ENCODE results near the gene CLMP. TPM values are rescaled to one million over a fixed set of nuclear protein-coding genes. Genes with fewer than 3 reads are reported as not detected.

Gene CLMP
- total and polyA plus RNA-seq, 2 experiments from 2014 or later, result 2.1 to 8.4 TPM

DNA sequence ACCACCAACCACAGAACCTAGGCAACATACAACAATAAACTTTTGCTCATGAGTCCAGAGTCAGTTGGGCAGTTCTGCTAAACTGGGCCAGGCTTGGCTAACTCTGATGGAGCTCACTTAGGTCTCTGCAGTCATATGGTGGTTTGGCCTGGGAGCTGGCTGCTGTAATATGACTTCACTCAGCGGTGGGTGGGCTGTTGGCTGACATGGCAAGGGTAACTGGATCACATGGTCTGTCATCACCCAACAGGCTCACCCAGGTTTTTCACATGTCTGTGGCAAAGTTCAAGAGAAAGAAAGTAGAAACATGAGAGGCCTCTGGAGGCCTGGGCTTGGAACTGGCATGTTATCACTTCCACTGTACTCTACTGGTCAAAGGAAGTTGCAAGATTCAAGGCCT is 43.2 kb upstream of the CLMP start:
- Histone ChIP-seq H3K27me3 (no peaks in the 10 kb centered on the region), H3K36me3 (no peaks in the 10 kb centered on the region), H3K9me3 (ENCODE audit: low read depth) (no peaks in the 10 kb centered on the region), H3K4me1 (ENCODE audit: low read depth) (peaks cover 12% of the 10 kb centered on the region), H3K4me3 (no peak overlapping the region), H3K27ac (no peak overlapping the region)
- TF ChIP-seq, protein P1, sequence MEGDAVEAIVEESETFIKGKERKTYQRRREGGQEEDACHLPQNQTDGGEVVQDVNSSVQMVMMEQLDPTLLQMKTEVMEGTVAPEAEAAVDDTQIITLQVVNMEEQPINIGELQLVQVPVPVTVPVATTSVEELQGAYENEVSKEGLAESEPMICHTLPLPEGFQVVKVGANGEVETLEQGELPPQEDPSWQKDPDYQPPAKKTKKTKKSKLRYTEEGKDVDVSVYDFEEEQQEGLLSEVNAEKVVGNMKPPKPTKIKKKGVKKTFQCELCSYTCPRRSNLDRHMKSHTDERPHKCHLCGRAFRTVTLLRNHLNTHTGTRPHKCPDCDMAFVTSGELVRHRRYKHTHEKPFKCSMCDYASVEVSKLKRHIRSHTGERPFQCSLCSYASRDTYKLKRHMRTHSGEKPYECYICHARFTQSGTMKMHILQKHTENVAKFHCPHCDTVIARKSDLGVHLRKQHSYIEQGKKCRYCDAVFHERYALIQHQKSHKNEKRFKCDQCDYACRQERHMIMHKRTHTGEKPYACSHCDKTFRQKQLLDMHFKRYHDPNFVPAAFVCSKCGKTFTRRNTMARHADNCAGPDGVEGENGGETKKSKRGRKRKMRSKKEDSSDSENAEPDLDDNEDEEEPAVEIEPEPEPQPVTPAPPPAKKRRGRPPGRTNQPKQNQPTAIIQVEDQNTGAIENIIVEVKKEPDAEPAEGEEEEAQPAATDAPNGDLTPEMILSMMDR (IDR thresholded peaks at IDR 0.05; ENCODE audit: low read depth, low read length), result peak; percentile 19
- peak; percentile 23 to 94 for DNase-seq (ENCODE audit: low read depth in 1 of 2, low spot score in 1 of 2)

DNA sequence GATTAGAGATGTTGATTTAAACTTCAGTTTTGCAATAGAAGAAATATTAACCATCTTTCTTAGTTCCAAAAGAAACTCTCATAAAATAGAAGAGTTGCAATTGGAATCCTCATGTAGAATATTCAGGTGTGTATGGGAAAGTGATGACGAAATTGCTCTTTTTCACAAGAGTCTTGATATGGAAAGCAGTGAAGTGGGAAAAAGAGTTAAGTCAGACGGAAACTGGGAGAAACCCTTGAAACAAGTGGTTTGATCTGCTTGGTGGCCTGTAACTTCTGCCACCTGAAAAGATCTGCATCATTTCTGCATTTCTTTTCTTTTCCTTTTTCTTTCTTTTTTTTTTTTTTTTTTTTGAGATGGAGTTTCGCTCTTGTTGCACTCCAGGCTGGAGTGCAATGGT is 41.8 kb upstream of the CLMP start:
- Histone ChIP-seq H3K4me1 (ENCODE audit: low read depth) (peaks cover 13% of the 10 kb centered on the region), H3K4me3 (no peak overlapping the region), H3K27ac (no peak overlapping the region), H3K36me3 (no peaks in the 10 kb centered on the region), H3K9me3 (ENCODE audit: low read depth) (no peaks in the 10 kb centered on the region), H3K27me3 (no peaks in the 10 kb centered on the region)
- TF ChIP-seq, protein P1 (IDR thresholded peaks at IDR 0.05; ENCODE audit: low read depth, low read length), result no peak
- DNase-seq (ENCODE audit: low read depth in 1 of 2, low spot score in 1 of 2), result no peak

DNA sequence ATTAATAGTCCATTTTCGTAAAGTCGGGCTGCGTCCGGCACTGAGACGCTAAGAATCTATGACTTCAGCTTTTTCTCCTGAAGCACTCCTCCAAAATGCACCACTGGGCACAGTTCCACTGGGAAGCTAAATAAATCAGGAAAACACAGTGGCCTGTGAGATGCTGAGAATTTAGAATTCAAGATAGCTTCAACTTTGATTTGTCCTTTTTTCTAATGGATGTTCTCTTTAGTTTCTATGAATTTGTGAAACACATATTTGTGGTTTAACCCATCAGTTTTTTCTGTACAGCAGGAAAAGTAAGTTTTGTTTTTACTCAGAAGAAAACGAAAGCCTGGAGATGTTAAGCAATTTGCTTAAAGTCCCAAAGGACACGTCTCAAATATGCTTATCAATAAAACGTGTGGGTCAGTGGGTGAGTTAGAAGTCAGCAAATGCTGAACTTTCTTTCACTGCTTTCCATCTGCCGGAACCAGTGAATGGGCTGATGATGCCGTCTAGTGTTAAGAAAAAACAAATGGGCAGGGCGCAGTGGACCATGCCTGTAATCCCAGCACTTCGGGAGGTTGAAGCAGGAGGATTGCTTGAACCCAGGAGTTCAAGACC is 40.7 kb upstream of the CLMP start:
- no peaks in the 10 kb centered on the region for H3K27me3 ChIP-seq
- peaks cover 8% of the 10 kb centered on the region for H3K4me1 ChIP-seq (ENCODE audit: low read depth)
- TF ChIP-seq, protein P1 (IDR thresholded peaks at IDR 0.05; ENCODE audit: low read depth, low read length), result peak; percentile 43
- no peaks in the 10 kb centered on the region for H3K9me3 ChIP-seq (ENCODE audit: low read depth)
- DNase-seq (ENCODE audit: low read depth in 1 of 2, low spot score in 1 of 2), result peak in 1 of 2 donors; percentile 92
- H3K27ac ChIP-seq, result no peak overlapping the region
- no peak overlapping the region for H3K4me3 ChIP-seq
- no peaks in the 10 kb centered on the region for H3K36me3 ChIP-seq

DNA sequence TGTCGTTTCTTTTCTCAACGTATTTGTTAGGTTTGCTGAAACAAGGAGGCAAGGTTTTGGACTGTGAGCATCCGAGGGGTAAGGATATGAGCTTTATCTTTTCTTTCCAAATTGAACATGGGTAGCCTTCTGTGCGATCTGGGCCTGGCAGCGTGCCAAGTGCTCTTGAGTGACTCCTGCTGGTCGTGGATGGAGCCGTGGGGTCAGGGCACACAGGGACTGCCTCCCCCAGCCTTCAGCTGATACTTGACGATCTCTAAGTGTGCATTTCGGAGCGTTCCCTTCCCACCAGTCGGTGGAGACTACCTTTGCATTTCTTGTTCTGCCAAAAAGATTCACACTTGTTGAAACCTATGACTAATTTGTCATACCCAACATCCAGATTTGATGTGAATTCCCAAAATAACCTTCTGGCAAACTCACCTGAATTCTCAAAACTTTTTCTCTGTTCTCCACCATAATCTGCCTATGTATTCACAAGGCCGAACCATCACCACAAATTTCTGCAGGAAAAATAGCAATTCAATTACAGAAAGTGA is 40.1 kb upstream of the CLMP start:
- Histone ChIP-seq H3K36me3 (no peaks in the 10 kb centered on the region), H3K4me1 (ENCODE audit: low read depth) (peaks cover 8% of the 10 kb centered on the region), H3K9me3 (ENCODE audit: low read depth) (no peaks in the 10 kb centered on the region), H3K27me3 (no peaks in the 10 kb centered on the region), H3K4me3 (no peak overlapping the region), H3K27ac (no peak overlapping the region)
- TF ChIP-seq, protein P1 (IDR thresholded peaks at IDR 0.05; ENCODE audit: low read depth, low read length), result peak; percentile 79
- DNase-seq (ENCODE audit: low read depth in 1 of 2, low spot score in 1 of 2), result peak; percentile 34 to 66

DNA sequence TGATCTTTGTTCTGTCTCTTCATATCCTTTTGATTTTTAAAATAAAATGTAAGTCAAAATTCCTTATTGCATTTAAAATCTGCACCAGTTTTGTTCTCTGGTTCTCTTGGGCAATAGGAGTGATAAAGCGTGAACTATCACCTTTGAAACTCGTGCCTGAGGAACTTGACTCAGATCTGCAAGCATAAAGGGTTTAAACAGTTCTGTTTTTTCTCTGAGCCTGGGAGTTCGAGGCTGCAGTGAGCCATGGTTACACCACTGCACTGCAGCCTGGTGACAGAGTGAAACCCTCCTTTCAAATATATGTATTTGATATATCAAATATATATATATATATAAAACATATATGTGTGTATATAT is 38.9 kb upstream of the CLMP start:
- TF ChIP-seq, protein P1 (IDR thresholded peaks at IDR 0.05; ENCODE audit: low read depth, low read length), result no peak

More for the DNA sequence above, 38.9 kb upstream of the CLMP start:
- Histone ChIP-seq H3K4me1 (ENCODE audit: low read depth) (peaks cover 9% of the 10 kb centered on the region), H3K27me3 (no peaks in the 10 kb centered on the region), H3K9me3 (ENCODE audit: low read depth) (no peaks in the 10 kb centered on the region), H3K27ac (no peak overlapping the region), H3K36me3 (no peaks in the 10 kb centered on the region), H3K4me3 (no peak overlapping the region)
- no peak for DNase-seq (ENCODE audit: low read depth in 1 of 2, low spot score in 1 of 2)

Measured in cardiac muscle cell (in vitro differentiated cells and primary cell).